Endodermal cell (in vitro differentiated cells): ENCODE data around the gene SLC7A10. TPM values are rescaled to one million over a fixed set of nuclear protein-coding genes. Genes with fewer than 3 reads are reported as not detected.
A peak's percentile ranks its signal among the peaks of the same experiment; 100 is the strongest.

Source experiments
- DNase-seq: peaks from one replicate; pipeline ENCODE4 v3.0.0-alpha.2; 2017
- H3K27ac ChIP-seq: 2 replicates; pipeline ENCODE4 v1.5.1; 2013; ENCODE audit warnings: mild to moderate bottlenecking, low read depth, low read length, moderate library complexity
- H3K27me3 ChIP-seq: 2 replicates; pipeline ENCODE4 v1.6.1; 2013; ENCODE audit warnings: mild to moderate bottlenecking, low read length, moderate library complexity; ENCODE audit not compliant: insufficient read depth, control insufficient read depth, poor library complexity, severe bottlenecking
- H3K36me3 ChIP-seq: 2 replicates; pipeline ENCODE4 v1.7.0; 2013; ENCODE audit warnings: mild to moderate bottlenecking, low read length, moderate library complexity; ENCODE audit not compliant: control insufficient read depth, insufficient read depth
- H3K4me1 ChIP-seq: one replicate; pipeline ENCODE4 v1.7.0; 2013; ENCODE audit warnings: low read length; ENCODE audit not compliant: control insufficient read depth, insufficient read depth
- H3K4me3 ChIP-seq: 2 replicates; pipeline ENCODE4 v1.5.1; 2013; ENCODE audit warnings: mild to moderate bottlenecking, low read length, moderate library complexity
- H3K9ac ChIP-seq: 2 replicates; pipeline ENCODE4 v1.6.1; 2013; ENCODE audit warnings: mild to moderate bottlenecking, low read length, moderate library complexity; ENCODE audit not compliant: poor library complexity, severe bottlenecking; ENCODE audit errors: extremely low read depth
- H3K9me3 ChIP-seq: 2 replicates; pipeline ENCODE4 v1.6.1; 2013; ENCODE audit warnings: mild to moderate bottlenecking, low read length, moderate library complexity; ENCODE audit not compliant: control insufficient read depth
- H3K27ac Mint-ChIP-seq: 2 replicates; pipeline ENCODE4 v1.8.0; 2020; ENCODE audit warnings: mixed read lengths
- H3K27me3 Mint-ChIP-seq: 2 replicates; pipeline ENCODE4 v1.8.0; 2021; ENCODE audit warnings: mild to moderate bottlenecking, mixed read lengths; ENCODE audit not compliant: insufficient read depth
- H3K36me3 Mint-ChIP-seq: 2 replicates; pipeline ENCODE4 v1.8.0; 2020; ENCODE audit warnings: low read depth, mixed read lengths
- H3K4me1 Mint-ChIP-seq: 2 replicates; pipeline ENCODE4 v1.8.0; 2020; ENCODE audit warnings: mixed read lengths
- H3K4me3 Mint-ChIP-seq: 2 replicates; pipeline ENCODE4 v1.8.0; 2020; ENCODE audit warnings: mild to moderate bottlenecking, moderate library complexity, mixed read lengths
- H3K9me3 Mint-ChIP-seq: 2 replicates; pipeline ENCODE4 v1.8.0; 2020; ENCODE audit warnings: mild to moderate bottlenecking, mixed read lengths
- WGBS, 2 experiments: methylation state at CpG; one replicate each; pipeline versions ENCODE4 v1.1.5 to v1.1.7; 2013; ENCODE audit warnings: missing lambda C conversion rate in 2 of 2, mixed read lengths in 1 of 2; ENCODE audit not compliant: insufficient coverage in 1 of 2, insufficient read length in 1 of 2; 5-methylcytosine and 5-hydroxymethylcytosine counted together
- total RNA-seq, 2 donors: library from RNA; stranded (reverse); fragmentation: NEBNext Ultra II Directional in 1 of 2; extraction: Animal tissue kit (Norgen Biotek cat#: 25700) in 1 of 2; gene quantifications; 2 replicates in 1 of 2; 3 replicates in 1 of 2; pipeline ENCODE4 v1.2.1, GENCODE V29; 2021
- TF ChIP-seq, protein P1 (sequence below): fragments of 200-600 bp; sonication (generic); conservative IDR thresholded peaks from 2 replicates; pipeline ENCODE4 v1.5.0; 2021; ENCODE audit warnings: antibody characterized with exemption, mild to moderate bottlenecking

The SLC7A10 gene
- total RNA-seq, 2 donors from 2014 or later, result 0.35 TPM; not detected in 1

DNA sequence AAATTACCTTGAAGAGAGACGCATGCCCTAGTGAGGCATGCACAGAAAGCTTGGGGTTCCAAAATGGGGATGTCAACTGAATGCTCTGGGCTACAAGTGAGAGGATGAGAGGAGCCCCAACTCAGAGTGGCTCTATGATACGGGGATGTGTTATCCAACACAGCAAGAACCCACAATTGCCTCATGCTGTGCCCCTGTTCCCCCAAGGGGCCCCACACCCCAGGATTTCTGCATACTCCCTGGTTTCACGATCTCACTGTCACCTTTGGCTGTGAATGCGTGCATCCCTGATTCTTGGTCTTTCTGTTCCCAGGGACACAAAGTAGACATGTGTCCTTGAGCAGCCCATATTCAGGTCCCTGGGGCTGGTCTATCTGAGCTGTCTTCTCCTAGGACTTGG lies 64.4 kb downstream of the SLC7A10 start:
- WGBS, 2 experiments, result 94 to 95% methylated on average over 3 to 4 of the region's 4 CpGs
- no peaks in the 10 kb centered on the region for H3K4me1 Mint-ChIP-seq
- Histone ChIP-seq H3K9me3 (no peaks in the 10 kb centered on the region), H3K9ac (no peak overlapping the region), H3K4me1 (no peaks in the 10 kb centered on the region), H3K27ac (no peak overlapping the region), H3K27me3 (no peaks in the 10 kb centered on the region), H3K36me3 (no peaks in the 10 kb centered on the region), H3K4me3 (no peak overlapping the region)
- DNase-seq, result peak; percentile 18
- H3K27me3 Mint-ChIP-seq, result no peaks in the 10 kb centered on the region
- H3K27ac Mint-ChIP-seq, result no peak overlapping the region
- peaks cover 17% of the 10 kb centered on the region for H3K9me3 Mint-ChIP-seq
- TF ChIP-seq, protein P1, sequence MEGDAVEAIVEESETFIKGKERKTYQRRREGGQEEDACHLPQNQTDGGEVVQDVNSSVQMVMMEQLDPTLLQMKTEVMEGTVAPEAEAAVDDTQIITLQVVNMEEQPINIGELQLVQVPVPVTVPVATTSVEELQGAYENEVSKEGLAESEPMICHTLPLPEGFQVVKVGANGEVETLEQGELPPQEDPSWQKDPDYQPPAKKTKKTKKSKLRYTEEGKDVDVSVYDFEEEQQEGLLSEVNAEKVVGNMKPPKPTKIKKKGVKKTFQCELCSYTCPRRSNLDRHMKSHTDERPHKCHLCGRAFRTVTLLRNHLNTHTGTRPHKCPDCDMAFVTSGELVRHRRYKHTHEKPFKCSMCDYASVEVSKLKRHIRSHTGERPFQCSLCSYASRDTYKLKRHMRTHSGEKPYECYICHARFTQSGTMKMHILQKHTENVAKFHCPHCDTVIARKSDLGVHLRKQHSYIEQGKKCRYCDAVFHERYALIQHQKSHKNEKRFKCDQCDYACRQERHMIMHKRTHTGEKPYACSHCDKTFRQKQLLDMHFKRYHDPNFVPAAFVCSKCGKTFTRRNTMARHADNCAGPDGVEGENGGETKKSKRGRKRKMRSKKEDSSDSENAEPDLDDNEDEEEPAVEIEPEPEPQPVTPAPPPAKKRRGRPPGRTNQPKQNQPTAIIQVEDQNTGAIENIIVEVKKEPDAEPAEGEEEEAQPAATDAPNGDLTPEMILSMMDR, result no peak
- peaks cover 3% of the 10 kb centered on the region for H3K36me3 Mint-ChIP-seq
- H3K4me3 Mint-ChIP-seq, result no peak overlapping the region

DNA sequence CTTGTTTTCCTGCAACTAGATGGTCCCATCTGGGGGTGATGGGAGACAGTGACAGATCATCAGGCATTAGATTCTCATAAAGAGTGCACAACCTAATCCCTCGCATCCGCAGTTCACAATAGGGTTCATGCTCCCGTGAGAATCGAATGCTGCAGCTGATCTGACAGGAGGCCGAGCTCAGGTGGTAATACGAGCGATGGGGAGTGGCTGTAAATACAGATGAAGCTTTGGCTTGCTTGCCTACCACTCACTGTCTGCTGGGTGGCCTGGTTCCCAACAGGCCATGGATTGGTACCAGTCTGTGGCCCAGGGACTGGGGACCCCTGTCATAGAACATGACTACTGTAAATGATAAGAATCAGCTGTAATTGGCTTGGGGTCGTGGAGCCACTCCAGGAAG lies 65.8 kb downstream of the SLC7A10 start:
- H3K9me3 ChIP-seq, result no peaks in the 10 kb centered on the region
- H3K9ac ChIP-seq, result no peak overlapping the region
- peak; percentile 7 for DNase-seq
- TF ChIP-seq, protein P1, result no peak
- H3K4me3 Mint-ChIP-seq, result no peak overlapping the region
- no peak overlapping the region for H3K27ac Mint-ChIP-seq
- no peak overlapping the region for H3K27ac ChIP-seq
- H3K4me1 Mint-ChIP-seq, result no peaks in the 10 kb centered on the region
- 90 to 97% methylated on average over 7 to 8 of the region's 8 CpGs for WGBS, 2 experiments
- H3K36me3 ChIP-seq, result no peaks in the 10 kb centered on the region
- peaks cover 14% of the 10 kb centered on the region for H3K9me3 Mint-ChIP-seq
- no peaks in the 10 kb centered on the region for H3K27me3 ChIP-seq
- H3K4me3 ChIP-seq, result no peak overlapping the region
- peaks cover 3% of the 10 kb centered on the region for H3K36me3 Mint-ChIP-seq
- no peaks in the 10 kb centered on the region for H3K4me1 ChIP-seq
- no peaks in the 10 kb centered on the region for H3K27me3 Mint-ChIP-seq

DNA sequence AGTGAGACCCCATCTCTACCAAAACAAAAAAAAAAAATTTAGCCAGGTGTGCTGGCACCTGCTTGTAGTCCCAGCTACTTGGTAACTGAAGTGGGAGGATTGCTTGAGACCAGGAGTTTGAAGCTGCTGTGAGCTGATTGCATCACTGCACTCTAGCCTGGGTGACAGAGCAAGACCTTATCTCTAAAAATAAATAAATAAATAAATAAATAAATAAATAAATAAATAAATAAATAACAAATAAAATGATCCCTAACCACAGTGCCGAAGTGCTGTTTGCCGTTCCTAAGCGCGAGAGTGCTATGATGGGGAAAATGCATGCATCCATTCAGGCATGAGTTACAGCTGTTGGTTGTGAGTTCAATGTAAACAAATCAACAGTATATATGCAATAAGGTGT lies 66.5 kb downstream of the SLC7A10 start:
- Histone ChIP-seq H3K9ac (no peak overlapping the region), H3K4me1 (no peaks in the 10 kb centered on the region), H3K9me3 (no peaks in the 10 kb centered on the region), H3K4me3 (no peak overlapping the region), H3K27ac (no peak overlapping the region), H3K36me3 (no peaks in the 10 kb centered on the region), H3K27me3 (no peaks in the 10 kb centered on the region)
- Mint-ChIP-seq H3K4me3 (no peak overlapping the region), H3K36me3 (peaks cover 2% of the 10 kb centered on the region), H3K27me3 (no peaks in the 10 kb centered on the region), H3K9me3 (peaks cover 10% of the 10 kb centered on the region), H3K4me1 (no peaks in the 10 kb centered on the region), H3K27ac (no peak overlapping the region)
- WGBS, 2 experiments, result 100% methylated on average over 4 of the region's 4 CpGs; no CpG with 5 or more reads in 1 of the 2 experiments
- peak; percentile 5 for DNase-seq
- TF ChIP-seq, protein P1, result no peak

Other genes with a start within 250 kb of the SLC7A10 start
- gene RHPN2, start 161.0 kb downstream of the SLC7A10 start, total RNA-seq, result 10 to 100 TPM; 52.0 to 53.2 TPM
- 10 to 100 TPM; 10.1 to 11.2 TPM for gene GPATCH1, start 144.7 kb downstream of the SLC7A10 start, total RNA-seq
- gene WDR88, start 93.7 kb downstream of the SLC7A10 start, total RNA-seq, result not detected
- gene LRP3, start 31.5 kb downstream of the SLC7A10 start, total RNA-seq, result 10 to 100 TPM; 21.2 to 34.4 TPM
- gene CEBPA, start 76.7 kb upstream of the SLC7A10 start, total RNA-seq, result 1 to 10 TPM; 1.8 to 2.1 TPM
- gene CEBPG, start 147.9 kb upstream of the SLC7A10 start, total RNA-seq, result 10 to 100 TPM; 31.9 to 33.8 TPM